ENCODE data around the gene RIPOR2.

DNA sequence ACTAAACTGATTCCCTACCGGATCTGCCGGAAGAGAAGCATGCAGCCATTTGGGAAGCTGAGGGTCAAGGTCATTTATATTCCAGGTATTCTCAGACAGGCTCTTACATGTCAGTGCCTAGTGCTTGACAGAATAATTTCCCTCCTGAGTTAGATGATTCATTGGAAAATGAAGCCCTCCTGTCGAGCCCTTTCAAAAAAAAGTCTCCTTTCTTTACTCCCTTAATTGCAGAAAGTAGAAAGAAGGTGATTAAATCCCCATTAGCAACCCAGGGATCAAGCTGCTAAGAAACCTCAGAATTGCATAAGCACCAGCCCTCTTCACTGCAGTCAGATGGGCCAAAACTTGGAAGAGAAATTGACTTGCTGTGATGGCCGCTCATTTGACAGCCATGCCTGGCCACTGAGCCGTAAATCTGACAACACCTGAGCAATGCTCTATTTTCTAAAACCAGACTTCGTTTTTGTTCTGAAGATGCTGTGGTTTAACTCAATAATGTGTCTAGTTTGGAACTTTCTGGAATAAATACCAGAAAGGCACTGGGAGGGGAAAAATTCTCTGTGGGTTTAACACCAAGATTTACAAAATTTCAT, 76.1 kb downstream of the RIPOR2 start:
- TF ChIP-seq TAF1 (CRISPR knock-in tag; IDR thresholded peaks at IDR 0.05) (no peak), JUNB (CRISPR knock-in tag; IDR thresholded peaks at IDR 0.05; ENCODE audit: borderline replicate concordance) (no peak), SIN3B (IDR thresholded peaks at IDR 0.05; ENCODE audit: low read length) (no peak), CAMTA2 (CRISPR knock-in tag; IDR thresholded peaks at IDR 0.05; ENCODE audit: borderline replicate concordance) (no peak), YY1 (IDR thresholded peaks at IDR 0.05; ENCODE audit: insufficient read depth, insufficient replicate concordance, low read depth, low read length) (no peak), KMT2B (CRISPR knock-in tag; IDR thresholded peaks at IDR 0.05) (no peak), SATB2 (CRISPR knock-in tag; IDR thresholded peaks at IDR 0.05) (no peak)
- TF ChIP-seq, protein P1, sequence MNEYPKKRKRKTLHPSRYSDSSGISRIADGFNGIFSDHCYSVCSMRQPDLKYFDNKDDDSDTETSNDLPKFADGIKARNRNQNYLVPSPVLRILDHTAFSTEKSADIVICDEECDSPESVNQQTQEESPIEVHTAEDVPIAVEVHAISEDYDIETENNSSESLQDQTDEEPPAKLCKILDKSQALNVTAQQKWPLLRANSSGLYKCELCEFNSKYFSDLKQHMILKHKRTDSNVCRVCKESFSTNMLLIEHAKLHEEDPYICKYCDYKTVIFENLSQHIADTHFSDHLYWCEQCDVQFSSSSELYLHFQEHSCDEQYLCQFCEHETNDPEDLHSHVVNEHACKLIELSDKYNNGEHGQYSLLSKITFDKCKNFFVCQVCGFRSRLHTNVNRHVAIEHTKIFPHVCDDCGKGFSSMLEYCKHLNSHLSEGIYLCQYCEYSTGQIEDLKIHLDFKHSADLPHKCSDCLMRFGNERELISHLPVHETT (CRISPR knock-in tag; conservative IDR thresholded peaks at IDR 0.05) = no peak
